Thyroid gland (tissue), 4 donors: ENCODE data around the gene ABHD2. TPM values are rescaled to one million over a fixed set of nuclear protein-coding genes. Genes with fewer than 3 reads are reported as not detected.
A peak's percentile ranks its signal among the peaks of the same experiment; 100 is the strongest.

Experiments used
- DNase-seq, 2 donors: peaks; one replicate each; pipeline ENCODE4 v3.0.0-alpha.2; 2019
- H3K27ac ChIP-seq, 3 donors: fragments of 200-600 bp; sonication (generic); 1 replicate in 2 of 3; 2 replicates in 1 of 3; pipeline ENCODE4 v1.5.1; 2016 to 2019; ENCODE audit warnings: mild to moderate bottlenecking in 1 of 3, moderate library complexity in 1 of 3
- H3K27me3 ChIP-seq: fragments of 200-600 bp; sonication (generic); one replicate; pipeline ENCODE4 v1.5.1; 2019
- H3K36me3 ChIP-seq, 2 donors: fragments of 200-600 bp; sonication (generic); one replicate each; pipeline ENCODE4 v1.5.1; 2016 to 2019
- H3K4me1 ChIP-seq, 2 donors: fragments of 200-600 bp; sonication (generic); one replicate each; pipeline ENCODE4 v1.5.1; 2017 to 2019
- H3K4me3 ChIP-seq, 3 donors: fragments of 200-600 bp; sonication (generic); replicated peaks in 1 of 3; 1 replicate in 2 of 3; 2 replicates in 1 of 3; pipeline ENCODE4 v1.5.1; 2016; ENCODE audit warnings: mild to moderate bottlenecking in 1 of 3
- H3K9me3 ChIP-seq: fragments of 200-600 bp; sonication (generic); one replicate; pipeline ENCODE4 v1.5.1; 2017
- POLR2A ChIP-seq, 2 donors: fragments of 450-650 bp; IDR thresholded peaks; one replicate each; pipeline ENCODE4 v1.6.1; 2017; ENCODE audit warnings: antibody characterized with exemption in 2 of 2, mild to moderate bottlenecking in 2 of 2, moderate library complexity in 1 of 2
- WGBS, 2 donors: methylation state at CpG; one replicate each; pipeline ENCODE4 v1.1.5; 2017; 5-methylcytosine and 5-hydroxymethylcytosine counted together
- intact Hi-C: fragments of 100-400 bp; cut with DNase I; formaldehyde crosslinking; loops from one replicate; pipeline ENCODE4 v1.15.1; 2023
- total RNA-seq, 4 donors: library from RNA; depleted of rRNA; stranded (reverse); fragments of >200 nt; gene quantifications; one replicate each; pipeline ENCODE4 v1.2.3, GENCODE V29; 2016
- TF ChIP-seq, protein P1 (sequence below), 6 experiments: fragments of 200-600 bp in 3 of 6; fragments of 450-650 bp in 3 of 6; sonication (generic) in 3 of 6; IDR thresholded peaks; one replicate each; pipeline ENCODE4 v1.5.1; 2016 to 2019; ENCODE audit warnings: antibody characterized with exemption in 6 of 6, mild to moderate bottlenecking in 2 of 6, inconsistent platforms in 1 of 6, moderate library complexity in 1 of 6

The ABHD2 gene
- total RNA-seq, 4 donors from 2014 or later, result 52.0 to 74.4 (median 66.2) TPM

DNA sequence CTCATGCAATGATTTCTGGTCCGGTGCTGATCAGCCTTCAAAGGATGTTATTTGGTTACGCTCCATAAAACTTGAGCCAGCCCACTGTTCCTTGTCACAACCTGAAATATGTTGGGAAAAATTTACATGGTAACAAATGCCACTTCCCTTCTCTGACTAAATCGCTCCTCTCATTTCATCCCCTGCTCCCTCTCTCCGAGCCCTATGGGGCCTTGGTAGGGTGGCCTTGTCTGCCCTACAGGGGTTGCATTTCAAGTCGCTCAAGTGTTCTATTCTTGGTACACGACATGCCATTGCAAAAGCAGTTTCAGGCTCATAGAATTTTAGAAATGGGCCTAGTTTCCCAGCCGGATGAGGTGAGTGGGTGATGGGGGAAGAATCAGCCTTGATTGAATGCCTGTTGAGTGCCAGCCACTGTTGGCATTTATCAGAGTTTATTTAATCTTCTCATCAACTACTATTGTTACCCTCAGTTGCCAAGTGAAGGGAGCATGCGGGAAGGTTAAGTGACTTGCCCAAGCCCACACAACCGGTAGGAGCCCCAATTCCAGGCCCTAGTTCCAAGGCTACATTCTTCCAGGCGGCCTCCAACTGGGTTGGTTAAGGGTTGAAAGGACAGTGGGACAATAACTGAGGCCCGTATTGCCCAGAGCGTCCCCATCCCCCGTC is 961 bp upstream of the ABHD2 start:
- no peak for DNase-seq
- peaks cover 16 to 17% of the 10 kb centered on the region in 2 donors for H3K4me1 ChIP-seq
- intact Hi-C loops, result no loop called here
- H3K27ac ChIP-seq, result peak overlapping the region; percentile 23 to 61 (median 61)
- TF ChIP-seq, protein P1, sequence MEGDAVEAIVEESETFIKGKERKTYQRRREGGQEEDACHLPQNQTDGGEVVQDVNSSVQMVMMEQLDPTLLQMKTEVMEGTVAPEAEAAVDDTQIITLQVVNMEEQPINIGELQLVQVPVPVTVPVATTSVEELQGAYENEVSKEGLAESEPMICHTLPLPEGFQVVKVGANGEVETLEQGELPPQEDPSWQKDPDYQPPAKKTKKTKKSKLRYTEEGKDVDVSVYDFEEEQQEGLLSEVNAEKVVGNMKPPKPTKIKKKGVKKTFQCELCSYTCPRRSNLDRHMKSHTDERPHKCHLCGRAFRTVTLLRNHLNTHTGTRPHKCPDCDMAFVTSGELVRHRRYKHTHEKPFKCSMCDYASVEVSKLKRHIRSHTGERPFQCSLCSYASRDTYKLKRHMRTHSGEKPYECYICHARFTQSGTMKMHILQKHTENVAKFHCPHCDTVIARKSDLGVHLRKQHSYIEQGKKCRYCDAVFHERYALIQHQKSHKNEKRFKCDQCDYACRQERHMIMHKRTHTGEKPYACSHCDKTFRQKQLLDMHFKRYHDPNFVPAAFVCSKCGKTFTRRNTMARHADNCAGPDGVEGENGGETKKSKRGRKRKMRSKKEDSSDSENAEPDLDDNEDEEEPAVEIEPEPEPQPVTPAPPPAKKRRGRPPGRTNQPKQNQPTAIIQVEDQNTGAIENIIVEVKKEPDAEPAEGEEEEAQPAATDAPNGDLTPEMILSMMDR (IDR thresholded peaks at IDR 0.05), result no peak
- TF ChIP-seq POLR2A (IDR thresholded peaks at IDR 0.05), result no peak
- H3K27me3 ChIP-seq, result no peaks in the 10 kb centered on the region
- 69 to 71% methylated on average over 13 of the region's 13 CpGs for WGBS, 2 donors
- peak overlapping the region in 2 of 3 donors; percentile 35 to 82 for H3K4me3 ChIP-seq
- no peaks in the 10 kb centered on the region for H3K9me3 ChIP-seq
- H3K36me3 ChIP-seq, result no peaks in the 10 kb centered on the region

DNA sequence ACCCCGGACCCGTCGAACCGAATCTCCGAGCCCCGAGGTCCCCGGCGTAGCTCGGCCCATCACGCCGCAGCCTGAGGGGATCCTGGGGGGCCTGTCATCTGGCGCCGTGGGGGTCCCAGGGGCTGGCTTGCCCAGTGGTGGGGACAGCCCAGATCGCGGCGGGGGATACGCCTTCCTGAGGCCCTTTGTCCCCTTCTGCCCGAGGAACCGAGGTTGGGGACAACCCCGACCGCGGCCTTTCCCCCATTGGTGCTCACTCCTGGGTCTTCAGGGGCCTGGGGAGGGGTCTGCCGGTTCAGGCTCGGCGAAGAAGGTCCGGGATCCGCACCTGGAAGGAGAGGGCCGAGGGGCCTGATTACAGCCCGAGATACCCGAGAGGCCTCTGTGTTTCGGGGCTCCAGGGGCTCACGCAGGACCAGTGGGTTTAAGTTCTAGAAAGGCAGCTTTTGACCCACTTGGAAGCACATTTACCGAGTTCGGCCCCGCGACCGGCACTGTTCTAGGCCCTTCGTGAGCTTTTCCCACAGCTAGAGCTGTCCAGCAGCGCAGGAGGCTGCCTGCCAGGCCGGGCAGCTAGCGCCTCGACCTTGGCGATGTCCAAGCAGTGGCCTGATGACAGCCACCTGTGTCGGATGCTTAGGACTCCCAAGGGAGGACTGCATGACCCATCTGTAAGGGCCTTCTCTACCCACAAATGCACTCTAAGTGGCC is 504 bp downstream of the ABHD2 start:
- Histone ChIP-seq H3K36me3 (no peaks in the 10 kb centered on the region), H3K4me3 (peak overlapping the region; percentile 52 to 82 (median 78)), H3K9me3 (no peaks in the 10 kb centered on the region), H3K4me1 (peaks cover 16 to 22% of the 10 kb centered on the region in 2 donors), H3K27ac (peak overlapping the region; percentile 12 to 86 (median 79)), H3K27me3 (no peaks in the 10 kb centered on the region)
- TF ChIP-seq POLR2A (IDR thresholded peaks at IDR 0.05), result no peak
- TF ChIP-seq, protein P1 (IDR thresholded peaks at IDR 0.05), result no peak
- intact Hi-C loops, result no loop called here
- WGBS, 2 donors, result 9% methylated on average over 6 of the region's 44 CpGs; no CpG with 5 or more reads in 1 of the 2 donors
- DNase-seq, result peak; percentile 23 to 33

DNA sequence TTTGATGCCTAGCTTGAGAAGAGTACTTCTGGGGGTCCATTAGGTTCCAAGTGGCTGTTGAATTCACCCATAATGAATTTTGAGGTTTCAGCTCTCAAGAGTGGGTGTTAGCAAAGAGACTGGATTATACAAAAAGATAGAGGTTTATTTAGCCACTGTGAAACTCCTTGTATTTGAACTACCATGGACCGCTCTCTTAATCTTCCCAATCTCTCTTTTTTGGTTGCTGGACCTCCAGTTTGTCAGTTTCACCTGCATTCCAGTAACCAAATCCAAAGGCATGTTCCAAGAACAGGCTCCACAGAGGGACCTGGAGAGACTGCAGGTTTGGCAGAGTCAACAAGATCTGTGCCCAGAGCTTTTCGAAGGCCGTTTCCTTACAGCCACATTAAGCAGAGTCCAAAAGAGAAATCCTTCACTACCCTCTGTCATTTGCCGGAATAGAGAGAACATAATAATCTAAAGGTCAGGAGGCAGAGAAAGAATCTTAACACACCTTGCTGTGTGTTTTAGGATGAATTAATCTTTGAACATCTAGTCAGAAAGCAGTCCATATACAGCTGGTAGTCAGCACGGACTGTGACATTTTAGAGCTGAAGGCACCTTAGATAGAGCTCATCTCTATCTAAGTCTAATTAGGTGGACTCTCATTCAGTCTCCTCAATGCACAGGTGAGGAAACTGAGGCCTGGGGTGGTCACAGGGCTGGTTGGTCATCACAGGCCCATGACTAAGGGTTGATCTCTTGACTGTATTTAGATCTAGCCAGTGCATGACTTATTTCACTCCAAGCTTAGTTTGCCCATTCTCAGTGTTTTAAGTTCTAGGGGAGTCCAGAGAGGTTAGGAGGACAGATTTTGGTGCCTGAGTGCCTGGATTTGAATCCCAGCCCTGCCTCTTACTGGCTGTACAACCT is 1.3 kb downstream of the ABHD2 start:
- H3K27me3 ChIP-seq, result no peaks in the 10 kb centered on the region

DNA sequence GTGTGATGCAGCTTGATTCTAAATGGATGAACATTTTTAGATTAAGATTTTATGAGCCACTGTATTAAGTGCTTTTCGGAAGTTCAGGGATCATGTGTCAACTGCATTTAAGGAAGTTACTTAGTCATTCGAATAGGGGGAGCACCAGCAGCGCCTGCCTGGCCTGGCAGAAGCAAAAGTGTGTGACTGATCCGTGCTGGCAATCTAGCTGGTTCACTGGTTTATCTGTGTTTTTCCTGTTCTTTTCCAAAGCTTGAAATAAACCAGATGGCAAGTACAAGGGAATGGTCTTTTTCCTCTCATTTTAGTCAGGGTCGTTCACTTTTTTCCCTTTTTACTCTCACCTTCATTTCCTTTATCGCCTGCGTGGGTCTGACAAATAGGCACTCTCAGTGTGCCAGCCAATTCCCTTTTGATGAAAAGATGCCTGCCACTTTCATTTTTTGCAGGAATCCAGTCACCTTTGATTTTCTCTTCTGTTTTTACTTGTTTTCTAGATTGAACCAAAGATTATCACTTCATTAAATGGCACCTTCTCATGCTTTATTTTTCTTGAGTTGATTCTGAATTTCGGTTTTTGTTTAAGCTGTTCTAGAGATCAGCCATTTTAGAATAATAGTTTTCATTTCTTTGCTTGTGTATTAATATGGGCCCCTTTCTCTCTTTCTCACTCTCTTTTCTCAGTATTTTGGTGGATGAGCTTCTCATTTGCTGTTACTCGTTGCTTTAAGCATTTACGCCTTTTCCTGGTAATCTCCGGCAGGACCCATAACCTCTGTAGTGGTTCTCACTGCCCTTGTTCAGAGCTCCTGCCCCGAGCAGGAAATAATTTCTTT is 2.8 kb downstream of the ABHD2 start:
- H3K4me3 ChIP-seq, result no peak overlapping the region
- intact Hi-C loops, result no loop called here
- no peaks in the 10 kb centered on the region for H3K27me3 ChIP-seq
- H3K9me3 ChIP-seq, result no peaks in the 10 kb centered on the region
- TF ChIP-seq, protein P1 (IDR thresholded peaks at IDR 0.05), result no peak
- peak in 1 of 2 donors; percentile 27 for TF ChIP-seq POLR2A (IDR thresholded peaks at IDR 0.05)
- peak; percentile 22 to 25 for DNase-seq
- no peaks in the 10 kb centered on the region for H3K36me3 ChIP-seq
- H3K27ac ChIP-seq, result peak overlapping the region; percentile 59 to 86 (median 79)
- 63 to 68% methylated on average over 12 of the region's 12 CpGs for WGBS, 2 donors
- peaks cover 16 to 22% of the 10 kb centered on the region in 2 donors for H3K4me1 ChIP-seq

More for the DNA sequence above, 1.3 kb downstream of the ABHD2 start:
- no peaks in the 10 kb centered on the region for H3K36me3 ChIP-seq
- H3K27ac ChIP-seq, result peak overlapping the region in 2 of 3 donors; percentile 79 to 86
- H3K4me1 ChIP-seq, result peaks cover 16 to 22% of the 10 kb centered on the region in 2 donors
- intact Hi-C loops, result no loop called here
- H3K4me3 ChIP-seq, result peak overlapping the region in 1 of 3 donors; percentile 82
- WGBS, 2 donors, result 85 to 92% methylated on average over 5 of the region's 5 CpGs
- TF ChIP-seq, protein P1 (IDR thresholded peaks at IDR 0.05), result no peak
- no peak for TF ChIP-seq POLR2A (IDR thresholded peaks at IDR 0.05)
- H3K9me3 ChIP-seq, result no peaks in the 10 kb centered on the region
- DNase-seq, result no peak
